K562 (cell line): ENCODE data around the gene MXD3. TPM values are rescaled to one million over a fixed set of nuclear protein-coding genes. Genes with fewer than 3 reads are reported as not detected.

Experiments used
- ARHGAP35 ChIP-seq: fragments of 450-650 bp; IDR thresholded peaks from 2 replicates; pipeline ENCODE4 v1.6.1; 2018; ENCODE audit not compliant: partially characterized antibody
- CBFA2T3 ChIP-seq: fragments of 450-650 bp; IDR thresholded peaks from 2 replicates; pipeline ENCODE4 v1.6.1; 2017
- ETV6 ChIP-seq, 3 experiments: fragments of 150-350 bp in 1 of 3; sonication (generic) in 1 of 3; formaldehyde crosslinking in 1 of 3; IDR thresholded peaks; 2 replicates each; pipeline versions ENCODE4 v1.6.1 to v1.8.0; 2014 to 2022; ENCODE audit warnings: borderline replicate concordance in 2 of 3, low read depth in 2 of 3, antibody characterized with exemption in 1 of 3, low read length in 1 of 3, mild to moderate bottlenecking in 1 of 3, missing genetic modification reagents in 1 of 3
- HDAC2 ChIP-seq: fragments of 450-650 bp; IDR thresholded peaks from 2 replicates; pipeline ENCODE4 v1.6.1; 2016; ENCODE audit warnings: mild to moderate bottlenecking
- HDAC6 ChIP-seq: IDR thresholded peaks from 2 replicates; pipeline ENCODE4 v1.6.1; 2012; ENCODE audit warnings: low read depth, mild to moderate bottlenecking, control low read depth, inconsistent platforms, low read length, moderate library complexity
- HIVEP1 ChIP-seq: fragments of 250-450 bp; sonication (Bioruptor Pico); IDR thresholded peaks from 2 replicates; pipeline ENCODE4 v1.4.0; 2020; ENCODE audit warnings: mild to moderate bottlenecking
- MBD2 ChIP-seq: sonication (generic); IDR thresholded peaks from 2 replicates; pipeline ENCODE4 v1.6.1; 2016; ENCODE audit warnings: low read depth, borderline replicate concordance
- NRF1 ChIP-seq, 2 experiments: fragments of 450-650 bp; IDR thresholded peaks in 1 of 2; conservative IDR thresholded peaks in 1 of 2; 2 replicates each; pipeline ENCODE4 v1.6.1; 2014; ENCODE audit warnings: mild to moderate bottlenecking in 2 of 2
- SMARCC2 ChIP-seq: fragments of 450-650 bp; IDR thresholded peaks from 2 replicates; pipeline ENCODE4 v1.6.1; 2017; ENCODE audit warnings: antibody characterized with exemption, moderate library complexity, mild to moderate bottlenecking, low read depth
- ZFX ChIP-seq: sonication (generic); formaldehyde crosslinking; IDR thresholded peaks from 2 replicates; pipeline ENCODE4 v1.8.0; 2022; ENCODE audit warnings: mild to moderate bottlenecking, missing genetic modification reagents, moderate library complexity
- ZNF165 ChIP-seq: fragments of 250-450 bp; sonication (Bioruptor Pico); IDR thresholded peaks from 2 replicates; pipeline ENCODE4 v1.4.0; 2020; ENCODE audit warnings: borderline replicate concordance
- ZNF583 ChIP-seq: fragments of 250-450 bp; sonication (Bioruptor Pico); IDR thresholded peaks from 2 replicates; pipeline ENCODE4 v1.4.0; 2020
- ZNF76 ChIP-seq: fragments of 250-450 bp; sonication (Bioruptor Pico); IDR thresholded peaks from 2 replicates; pipeline ENCODE4 v1.4.0; 2020; ENCODE audit warnings: mild to moderate bottlenecking, moderate library complexity, borderline replicate concordance
- polyA plus RNA-seq, 8 experiments: library from polyadenylated mRNA; depleted of rRNA in 4 of 8; stranded (reverse) in 5 of 8; unstranded in 3 of 8; fragments of >200 nt; fragmentation: Nextera tagmentation in 2 of 8; fragmentation: Illumina TruSeq in 1 of 8; extraction: Ambion mirVana in 2 of 8; extraction: Trizol in 1 of 8; gene quantifications; 2 replicates each; pipeline versions ENCODE4 v1.2.1 to v1.2.3, GENCODE V29; 2011 to 2014; ENCODE audit warnings: inconsistent platforms in 1 of 8, missing spikeins in 1 of 8
- total RNA-seq, 7 experiments: library from RNA; depleted of rRNA in 6 of 7; stranded (reverse); fragments of >200 nt in 6 of 7; fragmentation: Illumina TruSeq in 2 of 7; extraction: Trizol in 2 of 7; gene quantifications; 2 replicates each; pipeline versions ENCODE4 v1.2.1 to v1.2.3, GENCODE V29; 2011 to 2021; ENCODE audit warnings: low replicate concordance in 1 of 7
- TF ChIP-seq, protein P1 (sequence below), 2 experiments: fragments of 450-650 bp in 1 of 2; sonication (generic) in 1 of 2; formaldehyde crosslinking in 1 of 2; IDR thresholded peaks; 2 replicates each; pipeline versions ENCODE4 v1.7.1 to v1.9.0; 2016 to 2022; ENCODE audit warnings: inconsistent platforms in 1 of 2, mild to moderate bottlenecking in 1 of 2, missing genetic modification reagents in 1 of 2
- TF ChIP-seq, protein P2 (sequence below): fragments of 250-450 bp; sonication (Bioruptor Pico); IDR thresholded peaks from 2 replicates; pipeline ENCODE4 v1.8.0; 2022; ENCODE audit warnings: inconsistent platforms
- TF ChIP-seq, protein P3 (sequence below): sonication (generic); formaldehyde crosslinking; IDR thresholded peaks from 2 replicates; pipeline ENCODE4 v1.8.0; 2022; ENCODE audit warnings: missing genetic modification reagents, mild to moderate bottlenecking, moderate library complexity, borderline replicate concordance

The MXD3 gene
- total and polyA plus RNA-seq, 9 of the 15 experiments (the other 6 are each of a cell fraction or from before 2014, with no cell fraction given): 0.28 to 24.8 (median 4.5) TPM

DNA sequence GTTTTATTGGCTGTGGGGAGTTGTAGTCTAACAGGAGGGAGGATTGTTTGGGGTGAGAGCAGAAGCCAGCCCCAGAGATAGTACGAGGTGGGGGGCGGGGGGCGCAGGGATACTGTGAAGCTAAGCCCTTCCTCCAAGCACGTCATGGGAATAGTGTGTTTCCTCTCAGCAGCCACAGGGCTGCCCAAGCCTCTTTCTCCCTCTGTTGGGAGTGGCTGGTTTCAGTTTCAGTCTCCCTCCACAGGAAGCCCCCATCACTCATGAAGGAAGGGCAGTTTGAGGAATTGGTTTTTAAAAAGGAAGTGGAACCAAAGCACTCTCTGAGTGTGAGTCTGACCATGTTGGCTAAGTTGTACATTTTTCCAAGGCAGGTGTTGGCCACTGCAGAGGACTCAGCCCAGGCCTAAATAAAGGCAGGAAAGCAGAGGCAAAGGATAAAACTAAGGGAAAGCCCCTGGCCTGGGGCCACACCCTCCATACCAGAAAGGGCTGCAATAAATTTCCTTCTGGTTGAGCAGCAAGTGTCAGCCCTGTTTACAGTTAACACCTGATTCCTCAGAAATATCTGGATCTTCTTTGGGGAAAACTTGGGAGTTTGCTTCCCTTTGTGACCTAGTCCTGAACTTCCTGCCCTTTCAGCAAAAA is 11.3 kb downstream of the MXD3 start (continued):
- TF ChIP-seq, protein P1, sequence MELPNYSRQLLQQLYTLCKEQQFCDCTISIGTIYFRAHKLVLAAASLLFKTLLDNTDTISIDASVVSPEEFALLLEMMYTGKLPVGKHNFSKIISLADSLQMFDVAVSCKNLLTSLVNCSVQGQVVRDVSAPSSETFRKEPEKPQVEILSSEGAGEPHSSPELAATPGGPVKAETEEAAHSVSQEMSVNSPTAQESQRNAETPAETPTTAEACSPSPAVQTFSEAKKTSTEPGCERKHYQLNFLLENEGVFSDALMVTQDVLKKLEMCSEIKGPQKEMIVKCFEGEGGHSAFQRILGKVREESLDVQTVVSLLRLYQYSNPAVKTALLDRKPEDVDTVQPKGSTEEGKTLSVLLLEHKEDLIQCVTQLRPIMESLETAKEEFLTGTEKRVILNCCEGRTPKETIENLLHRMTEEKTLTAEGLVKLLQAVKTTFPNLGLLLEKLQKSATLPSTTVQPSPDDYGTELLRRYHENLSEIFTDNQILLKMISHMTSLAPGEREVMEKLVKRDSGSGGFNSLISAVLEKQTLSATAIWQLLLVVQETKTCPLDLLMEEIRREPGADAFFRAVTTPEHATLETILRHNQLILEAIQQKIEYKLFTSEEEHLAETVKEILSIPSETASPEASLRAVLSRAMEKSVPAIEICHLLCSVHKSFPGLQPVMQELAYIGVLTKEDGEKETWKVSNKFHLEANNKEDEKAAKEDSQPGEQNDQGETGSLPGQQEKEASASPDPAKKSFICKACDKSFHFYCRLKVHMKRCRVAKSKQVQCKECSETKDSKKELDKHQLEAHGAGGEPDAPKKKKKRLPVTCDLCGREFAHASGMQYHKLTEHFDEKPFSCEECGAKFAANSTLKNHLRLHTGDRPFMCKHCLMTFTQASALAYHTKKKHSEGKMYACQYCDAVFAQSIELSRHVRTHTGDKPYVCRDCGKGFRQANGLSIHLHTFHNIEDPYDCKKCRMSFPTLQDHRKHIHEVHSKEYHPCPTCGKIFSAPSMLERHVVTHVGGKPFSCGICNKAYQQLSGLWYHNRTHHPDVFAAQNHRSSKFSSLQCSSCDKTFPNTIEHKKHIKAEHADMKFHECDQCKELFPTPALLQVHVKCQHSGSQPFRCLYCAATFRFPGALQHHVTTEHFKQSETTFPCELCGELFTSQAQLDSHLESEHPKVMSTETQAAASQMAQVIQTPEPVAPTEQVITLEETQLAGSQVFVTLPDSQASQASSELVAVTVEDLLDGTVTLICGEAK (IDR thresholded peaks at IDR 0.05): peak; percentile 55
- TF ChIP-seq, protein P1 (CRISPR knock-in tag; IDR thresholded peaks at IDR 0.05): no peak
- TF ChIP-seq, protein P2, sequence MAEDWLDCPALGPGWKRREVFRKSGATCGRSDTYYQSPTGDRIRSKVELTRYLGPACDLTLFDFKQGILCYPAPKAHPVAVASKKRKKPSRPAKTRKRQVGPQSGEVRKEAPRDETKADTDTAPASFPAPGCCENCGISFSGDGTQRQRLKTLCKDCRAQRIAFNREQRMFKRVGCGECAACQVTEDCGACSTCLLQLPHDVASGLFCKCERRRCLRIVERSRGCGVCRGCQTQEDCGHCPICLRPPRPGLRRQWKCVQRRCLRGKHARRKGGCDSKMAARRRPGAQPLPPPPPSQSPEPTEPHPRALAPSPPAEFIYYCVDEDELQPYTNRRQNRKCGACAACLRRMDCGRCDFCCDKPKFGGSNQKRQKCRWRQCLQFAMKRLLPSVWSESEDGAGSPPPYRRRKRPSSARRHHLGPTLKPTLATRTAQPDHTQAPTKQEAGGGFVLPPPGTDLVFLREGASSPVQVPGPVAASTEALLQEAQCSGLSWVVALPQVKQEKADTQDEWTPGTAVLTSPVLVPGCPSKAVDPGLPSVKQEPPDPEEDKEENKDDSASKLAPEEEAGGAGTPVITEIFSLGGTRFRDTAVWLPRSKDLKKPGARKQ: no peak
- TF ChIP-seq HDAC6 (no peak), ZNF583 (CRISPR knock-in tag) (no peak), MBD2 (no peak), ETV6 (IDR thresholded peaks at IDR 0.05; ENCODE audit: borderline replicate concordance in 1 of 2, low read depth in 2 of 2, low read length in 1 of 2) (no peak), ETV6 (CRISPR knock-in tag; IDR thresholded peaks at IDR 0.05; ENCODE audit: borderline replicate concordance) (no peak), HDAC2 (no peak), ZNF165 (no peak), ZNF76 (no peak), ARHGAP35 (no peak), ZFX (no peak), SMARCC2 (no peak), CBFA2T3 (no peak), HIVEP1 (CRISPR knock-in tag) (no peak), NRF1 (conservative IDR thresholded peaks at IDR 0.05 in 1 of 2, IDR thresholded peaks at IDR 0.05 in 1 of 2) (peak; percentile 28 to 44; a peak in 2 of 4 replicates)
- TF ChIP-seq, protein P3, sequence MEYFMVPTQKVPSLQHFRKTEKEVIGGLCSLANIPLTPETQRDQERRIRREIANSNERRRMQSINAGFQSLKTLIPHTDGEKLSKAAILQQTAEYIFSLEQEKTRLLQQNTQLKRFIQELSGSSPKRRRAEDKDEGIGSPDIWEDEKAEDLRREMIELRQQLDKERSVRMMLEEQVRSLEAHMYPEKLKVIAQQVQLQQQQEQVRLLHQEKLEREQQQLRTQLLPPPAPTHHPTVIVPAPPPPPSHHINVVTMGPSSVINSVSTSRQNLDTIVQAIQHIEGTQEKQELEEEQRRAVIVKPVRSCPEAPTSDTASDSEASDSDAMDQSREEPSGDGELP: 0 out of 2 replicates have a peak, but pooled peaks have one; percentile 30
